Mucosa of descending colon (tissue), 3 donors: Measurements from ENCODE around the gene MED28. TPM values are rescaled to one million over a fixed set of nuclear protein-coding genes. Genes with fewer than 3 reads are reported as not detected.

Source experiments
- ATAC-seq: fragments of 200-7000 bp; cut with Tn5 transposase; one replicate; pipeline ENCODE4 v1.9.1; 2020; ENCODE audit warnings: mild to moderate bottlenecking, moderate library complexity
- DNase-seq, 3 donors: peaks; one replicate each; pipeline ENCODE4 v3.0.0-alpha.2; 2020
- H3K36me3 ChIP-seq: fragments of 200-600 bp; one replicate; pipeline ENCODE4 v1.8.0; 2021; ENCODE audit warnings: low read depth, mild to moderate bottlenecking
- H3K4me1 ChIP-seq: fragments of 200-600 bp; one replicate; pipeline ENCODE4 v1.8.0; 2021; ENCODE audit warnings: low read depth, mild to moderate bottlenecking
- H3K4me3 ChIP-seq: fragments of 200-600 bp; one replicate; pipeline ENCODE4 v1.8.0; 2021; ENCODE audit warnings: mild to moderate bottlenecking
- H3K9me3 ChIP-seq: fragments of 200-600 bp; one replicate; pipeline ENCODE4 v1.8.0; 2021; ENCODE audit warnings: mild to moderate bottlenecking
- intact Hi-C, 2 donors: fragments of 100-400 bp; cut with DNase I in 1 of 2; cut with micrococcal nuclease in 1 of 2; formaldehyde crosslinking; loops; one replicate each; pipeline versions ENCODE4 v1.11.0 to v1.11.1; 2022; cut with DNase I, micrococcal nuclease
- total RNA-seq, 3 donors: library from RNA; stranded (reverse); fragmentation: NEBNext Ultra II Directional in 2 of 3; extraction: Animal tissue kit (Norgen Biotek cat#: 25700) in 2 of 3; gene quantifications; one replicate each; pipeline versions ENCODE4 v1.2.1 to v1.2.4, GENCODE V29; 2021 to 2023
- TF ChIP-seq, protein P1 (sequence below): fragments of 200-600 bp; IDR thresholded peaks from one replicate; pipeline ENCODE4 v1.8.0; 2022; ENCODE audit warnings: antibody characterized with exemption, mild to moderate bottlenecking
- donor health status: DM: no; HTN: no; CAD: no; lungs with moderate emphysema.
- donor health status: DM: no; HTN: no; CAD: no.
- donor health status: DM: no; HTN: yes; CAD: no.

The MED28 gene
- total RNA-seq, 3 donors from 2014 or later, result 35.3 to 55.6 (median 37.5) TPM

DNA sequence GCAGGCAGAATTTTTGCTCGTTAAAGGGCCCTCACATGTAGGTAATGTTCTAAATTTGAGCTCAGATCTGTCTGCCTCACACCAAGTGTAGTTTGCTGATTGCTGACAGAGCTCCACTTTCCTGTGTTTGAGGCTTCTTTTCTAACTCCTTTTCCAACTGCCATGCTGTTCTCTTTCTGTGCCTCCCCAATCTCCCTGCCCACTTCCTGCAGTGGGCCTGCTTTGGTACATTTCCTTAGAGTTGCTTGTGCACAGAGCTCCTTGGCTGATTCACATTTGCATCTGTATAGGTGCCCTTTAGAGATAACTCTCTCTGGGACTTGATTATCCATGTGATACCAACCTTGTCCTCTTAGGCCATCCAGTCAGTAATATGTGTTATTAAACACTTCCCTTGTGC lies 4.5 kb downstream of the MED28 start:
- Histone ChIP-seq H3K9me3 (no peaks in the 10 kb centered on the region), H3K4me3 (no peak overlapping the region), H3K4me1 (peaks cover 23% of the 10 kb centered on the region), H3K36me3 (peaks cover 13% of the 10 kb centered on the region)
- no peak for ATAC-seq
- TF ChIP-seq, protein P1, sequence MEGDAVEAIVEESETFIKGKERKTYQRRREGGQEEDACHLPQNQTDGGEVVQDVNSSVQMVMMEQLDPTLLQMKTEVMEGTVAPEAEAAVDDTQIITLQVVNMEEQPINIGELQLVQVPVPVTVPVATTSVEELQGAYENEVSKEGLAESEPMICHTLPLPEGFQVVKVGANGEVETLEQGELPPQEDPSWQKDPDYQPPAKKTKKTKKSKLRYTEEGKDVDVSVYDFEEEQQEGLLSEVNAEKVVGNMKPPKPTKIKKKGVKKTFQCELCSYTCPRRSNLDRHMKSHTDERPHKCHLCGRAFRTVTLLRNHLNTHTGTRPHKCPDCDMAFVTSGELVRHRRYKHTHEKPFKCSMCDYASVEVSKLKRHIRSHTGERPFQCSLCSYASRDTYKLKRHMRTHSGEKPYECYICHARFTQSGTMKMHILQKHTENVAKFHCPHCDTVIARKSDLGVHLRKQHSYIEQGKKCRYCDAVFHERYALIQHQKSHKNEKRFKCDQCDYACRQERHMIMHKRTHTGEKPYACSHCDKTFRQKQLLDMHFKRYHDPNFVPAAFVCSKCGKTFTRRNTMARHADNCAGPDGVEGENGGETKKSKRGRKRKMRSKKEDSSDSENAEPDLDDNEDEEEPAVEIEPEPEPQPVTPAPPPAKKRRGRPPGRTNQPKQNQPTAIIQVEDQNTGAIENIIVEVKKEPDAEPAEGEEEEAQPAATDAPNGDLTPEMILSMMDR, result no peak
- intact Hi-C loops, result no loop called here
- no peak for DNase-seq

DNA sequence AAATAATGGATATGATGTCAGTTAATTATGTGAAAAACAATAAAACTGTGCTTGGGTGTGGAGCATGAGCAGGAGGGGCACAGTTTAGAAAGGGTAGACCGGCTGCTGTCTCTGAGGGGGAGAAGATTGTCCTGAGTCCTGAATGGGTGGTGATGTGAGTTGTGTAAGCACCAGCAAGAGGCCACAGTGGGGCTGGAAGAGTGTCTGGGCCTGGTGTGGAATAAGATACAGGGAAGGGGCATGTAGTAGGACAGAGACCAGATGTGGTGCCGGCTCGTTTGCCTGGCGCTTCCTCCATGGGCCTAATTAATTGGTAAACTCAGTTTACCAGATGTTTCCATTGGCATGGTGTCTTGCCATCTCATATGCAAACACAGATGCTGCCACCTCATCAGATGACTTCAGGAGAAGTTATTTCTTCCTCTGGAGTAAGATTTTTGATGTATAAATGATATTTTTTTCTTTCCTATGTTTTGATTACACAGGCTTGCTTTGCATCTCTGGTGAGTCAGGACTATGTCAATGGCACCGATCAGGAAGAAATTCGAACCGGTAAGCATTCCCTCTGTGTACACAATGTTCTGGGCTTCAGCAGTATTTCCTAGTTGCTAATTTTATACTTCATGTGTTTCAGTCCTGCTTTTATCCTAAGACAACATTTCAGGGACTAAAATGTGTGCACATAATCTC lies 5.1 kb downstream of the MED28 start:
- Histone ChIP-seq H3K4me1 (peaks cover 23% of the 10 kb centered on the region), H3K9me3 (no peaks in the 10 kb centered on the region), H3K4me3 (no peak overlapping the region), H3K36me3 (peaks cover 15% of the 10 kb centered on the region)
- ATAC-seq (no peak), DNase-seq (no peak)
- TF ChIP-seq, protein P1, result no peak
- intact Hi-C loops, result no loop called here

DNA sequence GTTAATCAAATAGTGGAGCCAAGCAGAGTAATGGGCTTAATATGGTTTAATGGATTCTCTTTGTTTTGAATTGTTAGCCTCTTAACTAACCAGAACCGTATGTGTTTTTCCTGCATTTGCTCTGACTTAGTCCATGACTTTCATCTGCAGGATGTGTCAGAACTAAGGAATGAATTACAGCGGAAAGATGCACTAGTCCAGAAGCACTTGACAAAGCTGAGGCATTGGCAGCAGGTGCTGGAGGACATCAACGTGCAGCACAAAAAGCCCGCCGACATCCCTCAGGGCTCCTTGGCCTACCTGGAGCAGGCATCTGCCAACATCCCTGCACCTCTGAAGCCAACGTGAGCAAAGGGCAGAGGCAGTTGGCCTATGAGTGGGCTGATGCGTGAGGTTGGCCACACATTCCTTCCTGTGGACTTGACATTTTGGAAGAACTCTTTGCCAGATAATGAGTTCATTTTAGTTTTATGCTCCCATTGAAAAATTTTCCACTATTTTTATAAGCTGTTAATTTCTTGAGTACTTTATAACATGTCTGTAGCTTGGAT lies 9.1 kb downstream of the MED28 start:
- TF ChIP-seq, protein P1, result no peak
- no peaks in the 10 kb centered on the region for H3K9me3 ChIP-seq
- intact Hi-C loops, result no loop called here
- no peaks in the 10 kb centered on the region for H3K4me1 ChIP-seq
- H3K4me3 ChIP-seq, result no peak overlapping the region
- H3K36me3 ChIP-seq, result peaks cover 21% of the 10 kb centered on the region
- DNase-seq, result no peak
- ATAC-seq, result no peak

DNA sequence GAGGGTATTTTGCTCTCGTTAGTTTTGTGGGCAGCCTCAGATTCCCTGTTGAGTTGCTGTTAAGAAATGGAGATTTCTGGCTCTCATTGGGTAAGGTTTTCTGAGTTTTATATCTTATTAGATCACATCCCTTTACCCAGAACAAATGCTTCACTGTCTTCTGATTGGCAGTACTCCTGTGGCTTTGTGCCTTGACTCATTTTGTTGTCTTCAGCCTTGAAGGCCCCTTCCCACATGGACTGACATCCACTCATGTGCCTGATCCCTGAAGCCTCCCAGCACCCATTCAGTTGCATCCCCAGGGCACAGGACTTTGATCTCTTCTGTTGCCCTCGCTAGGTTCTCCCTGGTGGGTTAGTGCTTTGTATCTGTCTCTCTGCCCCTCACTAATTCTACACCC lies 10.4 kb downstream of the MED28 start:
- Histone ChIP-seq H3K4me1 (no peaks in the 10 kb centered on the region), H3K36me3 (peaks cover 24% of the 10 kb centered on the region), H3K9me3 (no peaks in the 10 kb centered on the region), H3K4me3 (no peak overlapping the region)
- DNase-seq (no peak), ATAC-seq (no peak)
- intact Hi-C loops, result no loop called here
- TF ChIP-seq, protein P1, result no peak

DNA sequence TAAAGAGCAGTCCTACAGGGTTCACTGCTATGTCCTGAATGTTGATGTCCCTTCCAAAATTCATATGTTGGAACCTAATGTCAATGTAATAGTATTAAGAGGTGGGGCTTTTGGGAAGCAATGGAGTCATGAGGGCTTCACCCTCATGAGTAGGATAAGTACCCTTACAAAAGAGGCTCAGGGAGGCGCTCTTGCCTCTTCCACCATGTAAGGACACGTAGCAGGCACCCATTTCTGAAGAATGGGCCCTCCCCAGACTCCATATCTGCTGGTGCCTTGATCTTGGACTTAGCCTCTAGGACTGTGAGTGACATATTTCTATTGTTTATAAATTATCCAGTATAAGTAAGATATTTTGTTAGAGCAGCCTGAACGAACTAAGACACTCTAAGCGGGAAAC lies 15.8 kb downstream of the MED28 start:
- TF ChIP-seq, protein P1, result no peak
- Histone ChIP-seq H3K4me3 (no peak overlapping the region), H3K4me1 (no peaks in the 10 kb centered on the region), H3K9me3 (no peaks in the 10 kb centered on the region), H3K36me3 (peaks cover 5% of the 10 kb centered on the region)
- intact Hi-C loops, result loop anchor here in 1 of 2 donors (10.0 kb wide), 1 partner anchor 75 kb away; no protein-coding TSS in a partner anchor
- ATAC-seq (no peak), DNase-seq (no peak)
